ENCODE data around the gene ITLN2.

- TF ChIP-seq CTCF (IDR thresholded peaks at IDR 0.05) (peak in 3 of 6 experiments; percentile 28 to 58 (median 28)), POLR2A (IDR thresholded peaks at IDR 0.05) (no peak), EP300 (IDR thresholded peaks at IDR 0.05) (no peak), POLR2AphosphoS5 (IDR thresholded peaks at IDR 0.05) (no peak)
Measured at GRCh38 chr1:160993544-160994193, 39.1 kb upstream of the ITLN2 start.

Measured in upper lobe of left lung (tissue), 4 donors.